H1 (cell line): Measurements from ENCODE around the gene TANC1. TPM values are rescaled to one million over a fixed set of nuclear protein-coding genes. Genes with fewer than 3 reads are reported as not detected.

Experiments used
- CTCF ChIA-PET: fragments of 300-600 bp; sonication (Branson Sonifier 250); formaldehyde crosslinking; loops from one replicate; lab custom pipeline; 2021; ENCODE audit not compliant: partially characterized antibody; lab: Charles Lee
- POLR2A ChIA-PET: fragments of 300-600 bp; sonication (Branson Sonifier 250); formaldehyde crosslinking; loops from one replicate; lab custom pipeline; 2021; ENCODE audit warnings: inconsistent platforms; ENCODE audit not compliant: partially characterized antibody; lab: Charles Lee
- DNase-seq, 2 experiments: peaks; one replicate each; pipeline versions ENCODE4 v3.0.0 to v3.0.0-alpha.2; 2010 to 2022; ENCODE audit warnings: low spot score in 2 of 2, low read depth in 1 of 2, mixed read lengths in 1 of 2
- FAIRE-seq: peaks from 2 replicates; lab custom pipeline; 2011; peaks lifted over from hg19 to GRCh38; lab: Jason Lieb, UNC
- H2AFZ ChIP-seq: 2 replicates; pipeline ENCODE4 v1.8.1; 2012; ENCODE audit warnings: low read length, inconsistent platforms
- H2AK5ac ChIP-seq: 2 replicates; pipeline ENCODE4 v1.6.1; 2013; ENCODE audit warnings: low read depth, low read length
- H2BK120ac ChIP-seq: replicated peaks from 2 replicates; pipeline ENCODE3; 2013; ENCODE audit warnings: low read depth, low read length, inconsistent platforms
- H2BK12ac ChIP-seq: 2 replicates; pipeline ENCODE4 v1.6.1; 2013; ENCODE audit warnings: low read depth, low read length
- H2BK15ac ChIP-seq: 2 replicates; pipeline ENCODE4 v1.6.1; 2013; ENCODE audit warnings: low read length
- H2BK20ac ChIP-seq: 2 replicates; pipeline ENCODE4 v1.6.1; 2013; ENCODE audit warnings: low read length
- H2BK5ac ChIP-seq: 2 replicates; pipeline ENCODE4 v1.6.1; 2013; ENCODE audit warnings: low read depth, low read length
- H3K14ac ChIP-seq: 2 replicates; pipeline ENCODE4 v1.6.1; 2013; ENCODE audit warnings: inconsistent platforms; ENCODE audit not compliant: insufficient read length
- H3K18ac ChIP-seq: 2 replicates; pipeline ENCODE4 v1.6.1; 2013; ENCODE audit warnings: low read length; ENCODE audit errors: extremely low read depth
- H3K23ac ChIP-seq: 2 replicates; pipeline ENCODE4 v1.6.1; 2013; ENCODE audit warnings: inconsistent platforms; ENCODE audit not compliant: insufficient read length
- H3K23me2 ChIP-seq: 2 replicates; pipeline ENCODE4 v1.6.1; 2013; ENCODE audit warnings: low read depth, low read length
- H3K27ac ChIP-seq: 2 replicates; pipeline ENCODE4 v1.6.1; 2011; ENCODE audit warnings: low read depth, low read length, inconsistent platforms
- H3K27me3 ChIP-seq, 4 experiments: replicated peaks in 1 of 4; 1 replicate in 1 of 4; 2 replicates in 3 of 4; pipeline versions ENCODE4 v1.6.1 to v1.8.1; 2011 to 2013; ENCODE audit warnings: low read length in 3 of 4, mild to moderate bottlenecking in 3 of 4, inconsistent platforms in 2 of 4, mixed read lengths in 2 of 4, moderate library complexity in 1 of 4; ENCODE audit not compliant: control insufficient read depth in 3 of 4, insufficient read depth in 3 of 4; ENCODE audit errors: extremely low read depth in 1 of 4
- H3K36me3 ChIP-seq, 4 experiments: 2 replicates each; pipeline versions ENCODE4 v1.6.1 to v1.8.1; 2011 to 2013; ENCODE audit warnings: mild to moderate bottlenecking in 4 of 4, low read length in 3 of 4, moderate library complexity in 2 of 4, control low read depth in 1 of 4, inconsistent platforms in 1 of 4; ENCODE audit not compliant: insufficient read depth in 4 of 4, control insufficient read depth in 2 of 4
- H3K4ac ChIP-seq: replicated peaks from 2 replicates; pipeline ENCODE3; 2013; ENCODE audit warnings: low read length, low read depth, mixed read lengths, inconsistent platforms; ENCODE audit not compliant: insufficient read length
- H3K4me1 ChIP-seq, 4 experiments: replicated peaks in 1 of 4; 1 replicate in 1 of 4; 2 replicates in 3 of 4; pipeline versions ENCODE4 v1.6.1 to v1.8.1; 2011 to 2013; ENCODE audit warnings: low read length in 3 of 4, inconsistent platforms in 2 of 4, mixed read lengths in 1 of 4; ENCODE audit not compliant: insufficient read depth in 4 of 4, control insufficient read depth in 3 of 4
- H3K4me2 ChIP-seq, 2 experiments: 2 replicates each; pipeline versions ENCODE4 v1.6.1 to v1.8.1; 2011 to 2013; ENCODE audit warnings: low read depth in 2 of 2, low read length in 2 of 2, control low read depth in 1 of 2, inconsistent platforms in 1 of 2, mild to moderate bottlenecking in 1 of 2; ENCODE audit not compliant: insufficient read depth in 1 of 2
- H3K4me3 ChIP-seq, 4 experiments: fragments of 200-600, 300-600 bp in 1 of 4; sonication (generic), shearing (Covaris generic), sonication (Bioruptor Twin) in 1 of 4; 2 replicates each; pipeline versions ENCODE4 v1.5.1 to v1.8.1; 2011 to 2016; ENCODE audit warnings: low read length in 4 of 4, low read depth in 3 of 4, control low read depth in 2 of 4, inconsistent platforms in 2 of 4, mild to moderate bottlenecking in 2 of 4, mixed read lengths in 1 of 4, moderate library complexity in 1 of 4; ENCODE audit not compliant: insufficient read depth in 2 of 4; ENCODE audit errors: extremely low read depth in 1 of 4
- H3K56ac ChIP-seq: replicated peaks from 2 replicates; pipeline ENCODE3; 2013; ENCODE audit warnings: low read depth, mild to moderate bottlenecking, mixed read lengths, low read length, inconsistent platforms; ENCODE audit not compliant: insufficient read length
- H3K79me1 ChIP-seq: 2 replicates; pipeline ENCODE4 v1.6.1; 2013; ENCODE audit warnings: low read depth, low read length, control low read depth
- H3K79me2 ChIP-seq, 2 experiments: 2 replicates each; pipeline versions ENCODE4 v1.6.1 to v1.8.1; 2012 to 2013; ENCODE audit warnings: low read length in 2 of 2, mild to moderate bottlenecking in 2 of 2, inconsistent platforms in 1 of 2; ENCODE audit not compliant: insufficient read depth in 2 of 2, control insufficient read depth in 1 of 2
- H3K9ac ChIP-seq, 4 experiments: replicated peaks in 1 of 4; 1 replicate in 1 of 4; 2 replicates in 3 of 4; pipeline versions ENCODE4 v1.6.1 to v1.8.1; 2011 to 2013; ENCODE audit warnings: low read depth in 3 of 4, low read length in 3 of 4, control low read depth in 2 of 4, mild to moderate bottlenecking in 2 of 4, moderate library complexity in 2 of 4, inconsistent platforms in 1 of 4; ENCODE audit errors: extremely low read depth in 1 of 4
- H3K9me3 ChIP-seq, 2 experiments: 2 replicates each; pipeline versions ENCODE4 v1.6.1 to v1.8.1; 2012 to 2013; ENCODE audit warnings: mild to moderate bottlenecking in 2 of 2, moderate library complexity in 2 of 2, control low read depth in 1 of 2, inconsistent platforms in 1 of 2, low read depth in 1 of 2, low read length in 1 of 2, mixed read lengths in 1 of 2; ENCODE audit not compliant: insufficient read depth in 2 of 2
- H4K20me1 ChIP-seq, 2 experiments: replicated peaks in 1 of 2; 2 replicates each; pipeline versions ENCODE3 to v1.8.1; 2011 to 2013; ENCODE audit warnings: inconsistent platforms in 2 of 2, low read length in 2 of 2, mild to moderate bottlenecking in 1 of 2; ENCODE audit not compliant: insufficient read depth in 2 of 2, control insufficient read depth in 1 of 2
- H4K5ac ChIP-seq: 2 replicates; pipeline ENCODE4 v1.6.1; 2013; ENCODE audit warnings: low read length, low read depth, mixed read lengths, inconsistent platforms; ENCODE audit not compliant: insufficient read length
- H4K8ac ChIP-seq: 2 replicates; pipeline ENCODE4 v1.8.0; 2013; ENCODE audit warnings: mild to moderate bottlenecking, moderate library complexity, low read length, inconsistent platforms; ENCODE audit not compliant: insufficient read depth; ENCODE audit errors: extremely low read depth
- H4K91ac ChIP-seq: replicated peaks from 2 replicates; pipeline ENCODE3; 2013; ENCODE audit warnings: low read length, mixed read lengths, inconsistent platforms; ENCODE audit not compliant: insufficient read length
- BRCA1 ChIP-seq: IDR thresholded peaks from 2 replicates; pipeline ENCODE4 v1.6.1; 2012; ENCODE audit warnings: low read depth, low read length, improper control_type of control experiment
- NANOG ChIP-seq: IDR thresholded peaks from 2 replicates; pipeline ENCODE4 v1.6.1; 2011; ENCODE audit warnings: low read length, low read depth, mild to moderate bottlenecking, inconsistent platforms; ENCODE audit not compliant: insufficient read depth, poor library complexity, severe bottlenecking
- TCF12 ChIP-seq: IDR thresholded peaks from 2 replicates; pipeline ENCODE4 v1.6.1; 2011; ENCODE audit warnings: low read depth, mild to moderate bottlenecking, low read length
- WGBS, 2 experiments: shearing (Covaris generic) in 1 of 2; methylation state at CpG; one replicate each; pipeline versions ENCODE4 v1.1.6 to v1.1.7; 2013 to 2015; ENCODE audit warnings: low lambda C conversion rate in 2 of 2, mixed read lengths in 2 of 2, inconsistent platforms in 1 of 2, low coverage in 1 of 2, missing lambda C conversion rate in 1 of 2; ENCODE audit not compliant: insufficient replicate concordance in 2 of 2, insufficient coverage in 1 of 2, insufficient read length in 1 of 2; ENCODE audit errors: extremely low coverage in 1 of 2, missing lambda C conversion rate in 1 of 2; 5-methylcytosine and 5-hydroxymethylcytosine counted together
- polyA plus RNA-seq, 7 experiments: library from polyadenylated mRNA; depleted of rRNA in 3 of 7; stranded (reverse) in 5 of 7; unstranded in 2 of 7; fragments of >200 nt in 5 of 7; fragments of 200-250 nt in 2 of 7; gene quantifications; 1 replicate in 5 of 7; 2 replicates in 1 of 7; 4 replicates in 1 of 7; pipeline versions ENCODE4 v1.2.1 to v1.2.3, GENCODE V29; 2011 to 2013; ENCODE audit warnings: missing spikeins in 2 of 7, mixed read lengths in 2 of 7
- total RNA-seq: library from RNA; stranded (reverse); fragmentation: NEBNext Ultra II Directional; extraction: Animal tissue kit (Norgen Biotek cat#: 25700); gene quantifications from 2 replicates; pipeline ENCODE4 v1.2.1, GENCODE V29; 2021

The TANC1 gene
- total and polyA plus RNA-seq, 2 of the 8 experiments (the other 6 are each of a cell fraction or from before 2014, with no cell fraction given) = 4.1 to 7.6 TPM

GRCh38 chr2:158962074-158962473 is 6.4 kb upstream of the TANC1 start:
- Histone ChIP-seq H3K23me2 (no peaks in the 10 kb centered on the region), H3K4me3 (no peak overlapping the region), H2AK5ac (no peak overlapping the region), H2BK5ac (no peak overlapping the region), H3K4ac (no peak overlapping the region), H3K56ac (no peak overlapping the region), H3K27me3 (peaks cover 0 to 10% (median 4%) of the 10 kb centered on the region in 4 experiments; a peak in 4 of 7 replicates), H3K14ac (no peak overlapping the region), H3K23ac (no peak overlapping the region), H2BK20ac (no peak overlapping the region), H3K9ac (no peak overlapping the region), H3K36me3 (no peaks in the 10 kb centered on the region), H3K9me3 (no peaks in the 10 kb centered on the region), H3K27ac (no peak overlapping the region), H4K20me1 (peaks cover 0 to 2% of the 10 kb centered on the region in 2 experiments)
- CTCF ChIA-PET = interaction anchor here (0.8 to 1.5 kb wide), 2 partner anchors 15 to 156 kb away, joined by 3 to 5 read pairs; no protein-coding TSS in a partner anchor
- DNase-seq = no peak
- TF ChIP-seq TCF12 = no peak
- no peak for TF ChIP-seq NANOG
- TF ChIP-seq BRCA1 = no peak
- TF ChIP-seq, all 59 proteins: peak for 0
- no peak for FAIRE-seq
- no peaks in the 10 kb centered on the region; a peak in 1 of 7 replicates for H3K4me1 ChIP-seq
- POLR2A ChIA-PET = no interaction called here
- H2BK120ac ChIP-seq = no peak overlapping the region
- no peak overlapping the region for H4K5ac ChIP-seq
- no peak overlapping the region for H2AFZ ChIP-seq
- no peak overlapping the region for H3K4me2 ChIP-seq
- WGBS, 2 experiments = 100% methylated on average over 1 of the region's 1 CpG; no CpG with 5 or more reads in 1 of the 2 experiments
- H4K91ac ChIP-seq = no peak overlapping the region
- H2BK12ac ChIP-seq = no peak overlapping the region
- no peak overlapping the region for H4K8ac ChIP-seq
- no peaks in the 10 kb centered on the region for H3K79me2 ChIP-seq
- H3K79me1 ChIP-seq = no peaks in the 10 kb centered on the region
- no peak overlapping the region for H3K18ac ChIP-seq
- H2BK15ac ChIP-seq = no peak overlapping the region
